Measurements from ENCODE around the gene SV2B. TPM values are rescaled to one million over a fixed set of nuclear protein-coding genes. Genes with fewer than 3 reads are reported as not detected.
"Not testable (repeated sequence)": the region's sequence is repeated elsewhere in the genome, so short reads cannot be mapped to it uniquely, and the experiment has no call there.

SV2B gene
- polyA plus RNA-seq, 3 donors, result 0.12 to 0.97 (median 0.97) TPM

DNA sequence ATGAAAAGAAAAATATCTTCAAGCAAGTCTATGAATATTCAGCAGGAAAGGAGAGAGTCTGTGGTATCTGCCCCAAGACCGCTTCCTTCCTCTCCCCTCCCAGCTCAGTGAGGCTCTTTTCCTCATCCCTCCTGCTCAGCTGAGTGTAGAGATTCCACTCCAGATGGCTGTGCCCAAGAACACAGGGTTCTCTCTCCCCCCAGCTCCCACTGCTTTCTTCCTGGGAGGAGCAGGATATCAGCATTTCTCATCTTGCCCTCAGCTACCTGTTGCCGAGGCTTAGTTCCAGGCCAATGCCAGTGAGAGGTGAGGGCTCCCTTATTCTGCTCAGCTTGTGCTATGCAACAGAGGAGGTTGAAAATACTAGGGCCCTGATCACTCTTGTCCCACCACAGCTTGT is 211.9 kb downstream of the SV2B start:
- DNase-seq, result no peak

GRCh38 chr15:91316126-91316525 is 216.1 kb downstream of the SV2B start:
- DNase-seq, result no peak

DNA sequence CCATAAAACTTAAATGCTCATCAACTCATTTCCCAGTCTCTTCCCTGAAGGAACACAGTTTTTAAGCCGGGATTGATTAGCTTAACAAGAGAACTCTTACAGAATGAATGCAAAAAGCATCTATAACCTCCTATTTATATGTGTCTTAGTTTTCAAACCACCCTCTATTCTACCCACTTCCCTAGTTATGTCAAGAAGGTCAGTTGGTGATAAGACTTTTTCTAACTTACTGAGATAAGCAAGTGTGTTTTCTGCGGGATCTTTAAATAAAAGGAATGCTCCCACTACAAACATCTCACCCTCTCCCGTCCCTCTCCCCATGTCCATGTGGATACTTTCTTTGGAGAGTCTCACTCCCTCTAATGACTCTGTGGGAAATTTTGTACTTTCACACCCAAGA is 218.5 kb downstream of the SV2B start:
- DNase-seq, result no peak

DNA sequence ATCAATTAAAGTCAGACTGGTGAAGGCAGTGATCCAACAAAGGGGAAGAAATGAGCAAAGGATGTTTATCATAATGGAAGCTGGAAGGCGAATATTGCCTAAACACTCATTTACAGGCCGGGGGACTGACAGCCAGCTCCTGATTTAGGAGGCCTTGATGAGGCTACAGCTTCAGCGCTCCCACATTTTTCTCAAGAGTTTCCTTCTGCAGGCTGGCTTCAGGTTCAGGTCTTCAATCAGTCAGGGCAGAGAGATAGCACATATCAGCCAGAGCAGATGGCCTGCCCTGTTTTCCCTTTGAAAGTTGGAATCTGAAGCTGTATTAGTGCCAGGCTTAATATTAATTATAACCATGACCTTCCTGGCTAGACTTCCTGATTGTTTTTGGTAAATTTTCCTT is 218.9 kb downstream of the SV2B start:
- no peak for DNase-seq

- DNase-seq, result no peak
Observed at GRCh38 chr15:91319371-91320059, 219.5 kb downstream of the SV2B start.

GRCh38 chr15:91320101-91320500 is 220.0 kb downstream of the SV2B start:
- no peak for DNase-seq

DNA sequence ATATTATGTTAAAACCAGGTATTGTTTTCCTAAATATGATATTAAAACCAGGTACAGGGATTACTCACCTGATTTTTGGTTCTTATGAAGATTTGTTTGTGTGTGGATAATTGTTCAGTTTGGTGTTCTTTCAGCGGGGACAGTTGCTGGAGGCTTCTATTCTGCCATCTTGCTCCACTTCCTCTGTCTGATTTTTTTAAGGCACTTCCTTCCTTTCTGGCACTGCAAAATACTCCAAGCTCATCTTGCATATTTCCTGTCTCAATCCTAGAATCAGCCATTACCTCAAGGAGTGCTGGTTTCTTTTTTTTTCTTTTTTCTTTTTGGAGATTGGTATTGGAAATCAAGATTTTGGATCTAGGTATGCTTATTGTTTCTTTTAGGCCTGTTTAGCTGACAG is 229.9 kb downstream of the SV2B start:
- DNase-seq, result no peak

DNA sequence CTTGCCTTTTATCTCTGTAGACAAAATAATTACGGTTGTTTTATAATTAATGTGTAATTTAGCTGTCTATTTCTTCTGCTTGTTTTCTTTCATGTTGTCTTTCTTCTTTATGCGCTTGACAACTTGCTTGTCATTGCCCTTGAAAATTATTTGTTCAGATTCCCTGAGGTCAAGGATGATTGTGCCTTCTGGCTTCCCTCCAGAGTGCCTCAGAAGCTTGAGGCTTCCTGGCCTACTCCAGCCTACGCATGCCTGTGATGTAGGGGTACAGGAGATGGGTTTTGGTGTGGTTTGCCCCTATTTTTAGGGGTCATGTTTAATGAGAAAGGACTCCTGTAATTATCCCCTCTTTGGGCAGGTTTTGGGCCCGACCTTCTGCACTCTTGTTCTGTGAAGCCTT is 231.5 kb downstream of the SV2B start:
- no peak for DNase-seq

- DNase-seq, result no peak
Observed at GRCh38 chr15:91335702-91336101, 235.6 kb downstream of the SV2B start.

DNA sequence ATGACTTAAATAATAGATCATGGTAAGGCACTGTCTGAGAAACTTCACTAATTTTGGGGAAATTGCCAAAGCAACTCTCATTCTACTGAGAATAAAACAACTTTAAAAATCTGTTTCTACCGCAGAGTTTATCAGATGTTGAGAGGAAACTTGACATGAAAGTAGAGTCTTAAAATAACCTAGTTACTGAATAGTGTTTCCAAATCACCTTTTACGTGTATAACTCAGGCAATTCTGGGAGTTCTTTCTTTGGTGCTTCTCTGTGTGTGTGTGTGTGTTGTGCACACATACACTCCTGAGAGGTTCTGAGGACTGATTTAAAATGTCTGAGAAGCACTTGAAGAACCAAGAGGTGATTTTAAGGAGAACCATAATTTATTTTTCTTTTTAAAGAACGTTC is 236.6 kb downstream of the SV2B start:
- DNase-seq, result no peak

GRCh38 chr15:91338766-91339165 is 238.7 kb downstream of the SV2B start:
- peak; percentile 76 for DNase-seq

DNA sequence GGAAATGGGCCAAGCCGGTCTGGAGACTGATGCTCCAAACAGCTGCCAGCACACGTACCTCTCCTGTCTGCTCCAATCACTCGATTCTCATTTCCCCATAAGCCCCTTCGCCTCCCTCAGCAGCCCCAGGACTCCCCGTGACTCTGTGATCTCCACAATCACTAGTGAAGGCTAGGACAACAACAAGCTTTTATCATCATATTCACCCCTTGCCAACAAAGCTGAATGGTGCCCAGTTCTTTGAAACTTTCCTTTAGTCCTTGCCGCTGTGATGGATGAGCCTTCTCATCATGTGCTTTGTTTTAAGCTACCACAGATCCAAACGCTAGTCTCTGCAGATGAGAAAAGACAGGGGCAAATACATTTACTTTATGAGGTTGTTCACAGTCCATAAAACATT is 242.0 kb downstream of the SV2B start:
- no peak for DNase-seq

DNA sequence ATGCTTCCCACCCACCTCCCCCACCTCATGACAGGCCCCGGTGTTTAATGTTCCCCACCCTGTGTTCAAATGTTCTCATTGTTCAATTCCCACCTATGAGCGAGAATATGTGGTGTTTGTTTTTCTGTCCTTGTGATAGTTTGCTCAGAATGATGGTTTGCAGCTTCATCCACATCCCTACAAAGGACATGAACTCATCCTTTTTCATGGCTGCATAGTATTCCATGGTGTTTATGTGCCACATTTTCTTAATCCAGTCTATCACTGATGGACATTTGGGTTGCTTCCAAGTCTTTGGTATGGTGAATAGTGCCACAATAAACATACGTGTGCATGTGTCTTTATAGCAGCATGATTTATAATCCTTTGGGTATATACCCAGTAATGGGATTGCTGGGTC is 244.9 kb downstream of the SV2B start:
- not testable (repeated sequence) for DNase-seq

DNA sequence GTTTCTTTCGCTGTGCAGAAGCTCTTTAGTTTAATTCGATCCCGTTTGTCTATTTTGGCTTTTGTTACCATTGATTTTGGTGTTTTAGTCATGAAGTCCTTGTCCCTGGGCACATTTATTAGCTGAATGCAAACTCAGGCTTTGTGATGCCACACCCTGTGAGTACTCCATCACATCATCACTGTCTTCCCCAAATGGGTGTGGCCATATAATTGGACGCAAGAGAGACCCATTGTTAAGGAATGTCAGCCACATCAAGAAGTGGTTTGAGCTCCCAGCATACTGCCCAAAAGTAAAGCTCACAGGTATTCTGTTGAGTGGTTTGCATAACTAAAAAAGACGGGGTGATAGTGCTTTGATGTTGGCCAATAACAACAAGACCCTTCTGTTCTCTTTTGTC is 245.7 kb downstream of the SV2B start:
- DNase-seq, result no peak

GRCh38 chr15:91346259-91346658 is 246.2 kb downstream of the SV2B start:
- DNase-seq, result no peak

- no peak for DNase-seq
Observed at GRCh38 chr15:91348752-91349500, 248.9 kb downstream of the SV2B start.

Other genes starting within 250 kb of the SV2B start
- 10 to 100 TPM; 43.6 to 54.6 (median 50.6) TPM for gene FURIN, start 231.7 kb upstream of the SV2B start, polyA plus RNA-seq (ENCODE audit: insufficient read length in 3 of 3)
- gene FES, start 215.8 kb upstream of the SV2B start, polyA plus RNA-seq (ENCODE audit: insufficient read length in 3 of 3), result 10 to 100 TPM; 17.2 to 18.6 (median 17.3) TPM
- gene MAN2A2, start 197.0 kb upstream of the SV2B start, polyA plus RNA-seq (ENCODE audit: insufficient read length in 3 of 3), result 10 to 100 TPM; 46.5 to 66.1 (median 60.6) TPM
- gene HDDC3, start 167.7 kb upstream of the SV2B start, polyA plus RNA-seq (ENCODE audit: insufficient read length in 3 of 3), result 10 to 100 TPM; 19.2 to 20.1 (median 19.9) TPM
- gene UNC45A, start 165.0 kb upstream of the SV2B start, polyA plus RNA-seq (ENCODE audit: insufficient read length in 3 of 3), result 10 to 100 TPM; 71.9 to 76.7 (median 73.3) TPM
- 10 to 100 TPM; 16.6 to 19.7 (median 19.4) TPM for gene RCCD1, start 145.4 kb upstream of the SV2B start, polyA plus RNA-seq (ENCODE audit: insufficient read length in 3 of 3)
- gene PRC1, start 105.7 kb upstream of the SV2B start, polyA plus RNA-seq (ENCODE audit: insufficient read length in 3 of 3), result 10 to 100 TPM; 66.9 to 84.0 (median 77.9) TPM
- 10 to 100 TPM; 17.1 to 22.9 (median 19.3) TPM for gene VPS33B, start 77.7 kb upstream of the SV2B start, polyA plus RNA-seq (ENCODE audit: insufficient read length in 3 of 3)